GM19328 (cell line): ENCODE results near the gene TBC1D20.
A peak's percentile ranks its signal among the peaks of the same experiment; 100 is the strongest.
"Not testable (repeated sequence)": the region's sequence is repeated elsewhere in the genome, so short reads cannot be mapped to it uniquely, and the experiment has no call there.

Experiments used
- ATAC-seq: cut with Tn5 transposase; IDR thresholded peaks from one replicate; pipeline ENCODE4 v1.9.1; 2021; ENCODE audit warnings: mild to moderate bottlenecking, moderate library complexity; ENCODE audit not compliant: unreplicated experiment

The TBC1D20 gene

GRCh38 chr20:476561-477249 lies 14.4 kb upstream of the TBC1D20 start:
- ATAC-seq = not testable (repeated sequence)

DNA sequence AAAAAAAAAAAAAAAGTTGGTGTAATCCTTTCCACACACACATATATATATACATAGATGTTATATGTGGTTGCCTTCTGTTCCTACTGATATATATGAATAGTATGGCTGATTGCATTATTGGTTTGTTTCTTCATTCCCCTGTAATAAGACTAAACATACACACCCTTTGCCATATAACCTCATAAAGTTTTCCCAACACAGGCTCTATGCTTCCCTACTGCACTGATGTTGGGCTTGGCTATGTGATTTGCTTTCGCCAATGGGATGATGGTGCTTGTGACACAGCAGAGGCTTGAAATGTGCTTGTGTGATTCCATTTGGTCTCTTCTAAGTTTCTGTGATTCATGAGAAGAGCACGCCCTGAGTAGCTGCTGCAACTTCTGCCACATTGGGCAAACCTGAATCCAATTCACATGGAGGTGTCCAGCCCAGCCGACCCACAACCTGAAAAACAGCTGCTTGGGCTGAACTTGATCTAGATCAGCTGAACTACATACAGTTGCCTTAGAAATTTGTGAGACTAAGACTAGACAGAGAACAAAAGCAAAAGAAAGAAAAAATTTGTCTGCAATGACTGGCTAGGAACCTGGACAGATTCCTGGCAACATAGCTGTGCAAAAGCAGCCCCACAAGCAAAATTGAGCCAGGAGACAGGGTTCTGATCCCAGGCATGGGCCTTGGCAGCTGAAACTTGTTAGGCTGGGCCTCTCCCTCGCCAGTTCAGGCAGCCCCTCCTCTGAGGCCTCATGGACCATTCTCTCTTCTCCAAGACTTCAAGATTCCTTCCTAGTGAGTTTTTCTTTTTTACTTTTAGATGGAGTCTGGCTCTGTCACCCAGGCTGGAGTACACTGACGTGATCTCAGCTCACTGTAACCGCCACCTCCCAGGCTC lies 13.4 kb upstream of the TBC1D20 start:
- no peak for ATAC-seq

- no peak for ATAC-seq
These were observed 12.2 kb upstream of the TBC1D20 start for GRCh38 chr20:474581-474980.

DNA sequence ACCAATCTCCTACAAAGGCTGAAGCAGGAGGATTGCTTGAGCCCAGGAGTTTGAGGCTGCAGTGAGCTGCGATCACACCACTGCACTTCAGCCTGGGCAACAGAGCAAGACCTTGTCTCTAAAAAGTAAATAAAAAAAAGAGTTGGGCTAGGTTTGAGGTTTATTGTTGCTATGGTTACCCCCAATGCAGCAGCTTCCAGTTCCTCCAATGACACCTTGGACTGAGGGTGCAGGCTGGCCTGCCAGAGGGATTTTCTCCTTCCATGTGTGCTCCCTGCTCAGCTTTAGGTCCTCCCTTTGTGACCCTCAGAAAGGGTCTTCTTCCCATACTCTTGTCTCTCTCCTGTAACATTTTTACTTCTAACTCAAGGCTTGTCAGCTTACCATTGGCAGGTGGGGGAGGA lies 10.6 kb upstream of the TBC1D20 start:
- ATAC-seq = no peak

DNA sequence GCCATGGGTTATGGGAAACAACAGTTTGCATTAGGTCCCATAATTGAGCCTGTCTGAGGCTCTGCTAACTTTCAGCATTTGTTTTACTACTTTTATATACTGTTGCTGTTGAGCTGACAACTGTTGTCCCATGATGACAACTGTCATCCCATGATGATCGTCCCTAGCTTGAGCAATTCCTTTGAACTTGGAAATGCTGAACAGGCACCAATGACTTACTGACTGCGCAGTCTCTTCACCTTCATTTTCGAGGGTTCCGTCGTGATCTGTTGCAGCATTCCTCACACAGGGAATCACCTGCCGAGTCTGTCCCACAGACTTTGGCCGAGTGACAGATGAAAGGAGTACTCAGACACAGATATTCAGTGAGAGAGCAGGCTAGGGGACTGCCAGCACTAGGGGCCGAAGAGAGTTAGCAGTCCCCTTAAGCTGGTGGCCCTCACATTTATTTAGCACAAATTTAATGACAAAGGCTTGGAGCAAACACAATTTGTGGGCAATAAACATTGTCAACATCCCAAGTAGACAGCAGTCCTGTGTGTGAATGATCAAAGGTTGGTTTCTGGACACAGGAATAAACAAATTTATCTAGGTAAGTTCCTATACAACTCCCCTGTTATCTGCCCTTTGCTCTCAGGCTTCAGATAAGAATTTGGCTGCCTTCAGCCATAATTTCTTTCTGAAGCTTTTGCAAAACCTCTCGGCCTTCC lies 10.0 kb upstream of the TBC1D20 start:
- ATAC-seq = no peak

- ATAC-seq = no peak
These were observed 7.6 kb upstream of the TBC1D20 start for GRCh38 chr20:469746-470490.

- ATAC-seq = no peak
These were observed 5.4 kb upstream of the TBC1D20 start for GRCh38 chr20:467755-468154.

DNA sequence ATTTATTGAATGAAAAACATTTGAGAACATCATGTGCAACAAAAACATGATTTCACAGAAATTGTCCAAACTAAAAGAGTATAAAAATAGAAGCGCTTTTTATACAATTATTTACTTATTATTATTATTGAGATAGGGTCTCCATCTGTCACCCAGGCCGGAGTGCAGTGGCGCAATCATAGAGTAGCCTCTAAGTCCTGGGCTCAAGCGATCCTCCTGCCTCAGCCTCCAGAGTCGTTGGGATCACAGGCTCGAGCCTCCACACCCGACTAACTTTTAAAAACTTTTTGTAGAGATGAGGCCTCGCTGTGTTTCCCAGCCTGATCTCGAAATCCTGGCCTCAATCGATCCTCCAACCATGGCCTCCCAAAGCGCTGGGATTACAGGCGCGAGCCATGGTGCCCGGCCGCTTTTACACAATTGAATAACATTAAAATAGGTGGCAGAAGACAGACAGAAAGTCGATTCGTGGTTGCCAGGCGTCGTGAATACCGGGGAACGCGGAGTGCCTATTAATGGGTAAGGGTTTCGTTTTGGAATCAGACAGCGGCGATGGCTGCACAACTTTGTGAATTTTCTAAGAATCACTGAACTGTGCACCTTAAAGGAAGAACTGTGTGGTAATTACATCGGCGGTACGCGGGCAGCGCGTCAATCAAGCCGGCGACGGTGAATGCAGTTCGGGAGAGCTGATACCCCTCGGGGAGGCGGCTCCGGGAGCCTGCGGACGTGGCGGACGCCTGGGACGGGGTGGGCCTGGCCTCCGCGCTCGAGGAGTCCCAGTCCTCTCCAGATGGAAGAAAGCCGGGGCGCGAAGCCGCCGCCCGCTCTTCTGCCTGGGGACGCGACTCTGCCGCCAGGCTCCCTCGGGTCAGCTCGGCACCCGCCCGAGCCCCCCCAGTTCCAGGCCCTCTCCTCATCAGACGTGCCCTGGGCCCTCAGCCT lies 807 bp downstream of the TBC1D20 start:
- peak; percentile 36 for ATAC-seq

DNA sequence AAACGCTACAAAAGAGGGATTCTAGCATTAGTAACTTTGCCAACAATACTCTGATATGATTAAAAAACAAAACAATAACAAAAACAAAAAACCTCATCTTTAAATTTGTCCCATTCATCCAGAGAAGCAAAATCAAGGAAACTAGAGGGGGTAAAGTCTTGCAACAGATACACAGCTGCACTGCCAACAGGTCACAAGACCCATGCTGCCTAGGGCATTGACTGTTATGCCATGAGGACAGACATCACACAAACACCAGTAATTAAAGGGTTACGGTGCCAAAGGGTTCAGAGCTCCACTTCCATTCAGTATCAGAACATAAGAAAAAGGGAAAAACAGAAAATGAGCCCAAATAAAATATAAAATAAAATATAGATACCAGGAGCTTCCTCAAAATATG lies 1.6 kb downstream of the TBC1D20 start:
- no peak for ATAC-seq

DNA sequence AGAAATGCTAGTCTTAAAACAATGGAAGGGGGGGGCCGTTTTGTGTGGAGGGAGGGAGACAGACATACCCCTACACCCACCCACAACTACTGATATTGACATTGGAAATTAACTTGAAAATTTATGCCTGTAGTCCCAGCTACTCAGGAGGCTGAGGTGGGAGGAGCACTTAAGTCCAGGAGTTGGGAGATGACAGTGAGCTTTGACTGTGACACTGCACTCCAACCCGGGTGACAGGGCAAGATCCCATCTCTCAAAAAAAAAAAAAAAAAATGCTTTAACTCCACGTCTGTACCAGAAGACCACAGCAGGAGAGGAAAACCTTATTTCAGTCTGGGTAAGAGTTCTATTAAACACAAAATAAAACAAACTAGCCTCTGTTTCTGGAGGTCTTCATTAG lies 2.2 kb downstream of the TBC1D20 start:
- no peak for ATAC-seq

GRCh38 chr20:458776-459175 lies 3.6 kb downstream of the TBC1D20 start:
- ATAC-seq = no peak

GRCh38 chr20:454951-455350 lies 7.4 kb downstream of the TBC1D20 start:
- ATAC-seq = no peak

DNA sequence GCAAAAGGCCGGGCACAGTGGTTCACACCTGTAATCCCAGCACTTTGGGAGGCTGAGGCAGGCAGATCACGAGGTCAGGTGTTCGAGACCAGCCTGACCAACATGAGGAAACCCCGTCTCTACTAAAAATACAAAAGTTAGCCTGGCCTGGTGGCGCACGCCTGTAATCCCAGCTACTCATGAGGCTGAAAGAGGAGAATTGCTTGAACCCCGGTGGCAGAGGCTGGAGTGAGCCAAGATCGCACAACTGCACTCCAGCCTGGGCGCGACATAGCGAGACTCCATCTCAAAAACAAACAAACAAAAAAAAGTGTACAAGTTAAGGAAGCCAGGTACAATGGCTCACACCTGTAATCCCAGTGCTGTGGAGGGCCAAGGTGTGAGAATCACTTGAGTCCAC lies 10.3 kb downstream of the TBC1D20 start:
- not testable (repeated sequence) for ATAC-seq

- no peak for ATAC-seq
These were observed 16.6 kb downstream of the TBC1D20 start for GRCh38 chr20:445514-446336.

DNA sequence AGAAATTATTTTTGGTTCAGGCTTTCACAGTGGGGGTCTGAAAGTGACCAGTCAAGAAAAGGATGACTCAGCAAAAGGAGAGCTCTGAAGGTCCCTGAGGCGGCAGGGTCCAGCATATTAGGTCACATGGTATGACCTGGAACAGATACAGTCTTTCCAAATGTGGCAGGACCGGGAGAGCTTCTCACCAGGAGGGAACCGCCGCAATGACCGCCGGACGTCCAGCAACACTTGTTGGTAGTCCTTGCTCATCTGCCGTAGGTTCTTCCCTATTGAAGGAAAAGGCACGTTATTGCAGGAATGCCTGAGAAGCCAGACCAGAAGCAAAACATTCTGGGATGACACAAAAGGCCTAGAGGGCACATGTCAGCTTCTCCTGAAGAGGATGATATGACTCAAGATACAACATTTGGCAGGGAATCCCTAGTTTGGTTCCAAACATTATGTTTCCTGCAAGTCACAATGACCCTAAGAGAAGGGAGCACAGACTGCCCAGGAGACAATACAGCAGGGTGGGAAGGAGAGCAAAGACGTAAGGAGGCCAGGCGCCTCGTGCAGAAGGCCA lies 17.4 kb downstream of the TBC1D20 start:
- no peak for ATAC-seq

DNA sequence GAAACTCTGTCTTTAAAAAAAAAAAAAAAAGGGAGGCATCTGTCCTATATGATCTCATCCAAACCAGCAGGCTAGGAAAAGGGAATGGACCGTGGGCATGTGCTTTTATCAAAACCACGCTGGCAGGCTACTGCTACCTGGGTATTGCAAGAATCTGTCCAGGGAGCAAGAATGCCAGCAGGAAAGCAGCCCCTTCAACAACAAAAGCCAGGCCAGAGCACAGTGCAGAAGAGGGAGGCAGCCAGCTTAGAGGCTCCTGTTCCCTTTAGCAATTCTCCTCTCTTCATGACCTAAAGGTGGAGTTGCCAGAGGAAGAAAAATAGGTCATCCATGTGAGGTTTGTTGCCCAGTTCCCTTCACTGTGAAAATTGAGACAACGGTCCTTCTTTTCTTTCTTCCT lies 18.2 kb downstream of the TBC1D20 start:
- ATAC-seq = no peak

DNA sequence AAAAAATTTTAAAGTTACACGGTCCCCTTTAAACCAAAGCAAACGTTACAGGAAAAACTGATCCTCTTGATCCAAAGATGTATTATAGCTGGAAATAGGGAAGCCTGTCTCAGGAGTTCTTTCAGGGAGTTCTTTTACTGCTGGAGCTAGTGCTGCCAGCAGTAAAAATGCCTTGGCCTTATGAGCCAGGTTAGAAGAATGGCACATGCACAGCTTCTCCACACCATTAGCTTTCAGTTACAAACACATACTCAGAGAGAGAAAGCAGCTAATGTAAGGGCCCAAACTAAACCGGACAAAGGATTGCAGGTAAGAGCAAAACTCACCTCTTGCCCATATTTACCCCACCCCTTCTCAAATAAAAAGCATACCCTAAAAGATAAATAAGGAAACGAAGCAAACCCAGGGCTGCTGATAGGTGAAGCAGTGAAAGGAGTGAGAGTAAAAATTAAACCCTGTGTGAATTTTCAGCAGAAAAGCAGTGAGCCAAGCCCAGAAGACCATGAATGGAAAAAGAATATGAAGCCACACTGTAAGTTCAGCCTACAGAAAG lies 19.0 kb downstream of the TBC1D20 start:
- ATAC-seq = no peak

- no peak for ATAC-seq
These were observed 21.7 kb downstream of the TBC1D20 start for GRCh38 chr20:440636-441035.
